Neural progenitor cell (in vitro differentiated cells): ENCODE results near the gene PHGDH. TPM values are rescaled to one million over a fixed set of nuclear protein-coding genes. Genes with fewer than 3 reads are reported as not detected.

ENCODE experiments used
- DNase-seq: peaks from one replicate; pipeline ENCODE4 v3.0.0-alpha.2; 2016; ENCODE audit warnings: low spot score
- H2AFZ ChIP-seq: fragments of 200-600 bp; sonication (generic); replicated peaks from 2 replicates; pipeline ENCODE4 v1.6.1; 2016; ENCODE audit warnings: antibody characterized with exemption
- H3F3A ChIP-seq: fragments of 200-600 bp; sonication (generic); 2 replicates; pipeline ENCODE4 v1.6.1; 2016; ENCODE audit warnings: antibody characterized with exemption, low read depth
- H3K27ac ChIP-seq: fragments of 200-600 bp; sonication (generic); 2 replicates; pipeline ENCODE4 v1.5.1; 2016; ENCODE audit warnings: mild to moderate bottlenecking
- H3K27me3 ChIP-seq: fragments of 200-600 bp; sonication (generic); 2 replicates; pipeline ENCODE4 v1.6.1; 2016; ENCODE audit warnings: mild to moderate bottlenecking, moderate library complexity
- H3K36me3 ChIP-seq: fragments of 200-600 bp; sonication (generic); 2 replicates; pipeline ENCODE4 v1.5.1; 2016
- H3K4me1 ChIP-seq: fragments of 200-600 bp; sonication (generic); 2 replicates; pipeline ENCODE4 v1.6.1; 2016; ENCODE audit warnings: mixed run types
- H3K4me2 ChIP-seq: fragments of 200-600 bp; sonication (generic); 2 replicates; pipeline ENCODE4 v1.6.1; 2016
- H3K4me3 ChIP-seq: fragments of 200-600 bp; sonication (generic); 2 replicates; pipeline ENCODE4 v1.5.1; 2016
- H3K79me2 ChIP-seq: fragments of 200-600 bp; sonication (generic); 2 replicates; pipeline ENCODE4 v1.6.1; 2016; ENCODE audit warnings: low read depth
- H3K9ac ChIP-seq: fragments of 200-600 bp; sonication (generic); 2 replicates; pipeline ENCODE4 v1.6.1; 2016
- H3K9me3 ChIP-seq: fragments of 200-600 bp; sonication (generic); 2 replicates; pipeline ENCODE4 v1.5.1; 2016; ENCODE audit warnings: low read depth
- H4K20me1 ChIP-seq: fragments of 200-600 bp; sonication (generic); 2 replicates; pipeline ENCODE4 v1.6.1; 2016; ENCODE audit warnings: low read depth
- H3K27ac Mint-ChIP-seq: 3 replicates; pipeline ENCODE4 v1.8.0; 2021; ENCODE audit warnings: mixed read lengths
- H3K27me3 Mint-ChIP-seq: 2 replicates; pipeline ENCODE4 v1.8.0; 2022; ENCODE audit warnings: low read depth, mild to moderate bottlenecking, inconsistent platforms, moderate library complexity, mixed read lengths; ENCODE audit not compliant: insufficient read depth
- H3K36me3 Mint-ChIP-seq: 3 replicates; pipeline ENCODE4 v1.8.0; 2021; ENCODE audit warnings: mixed read lengths
- H3K4me1 Mint-ChIP-seq: 3 replicates; pipeline ENCODE4 v1.8.0; 2021; ENCODE audit warnings: mixed read lengths
- H3K4me3 Mint-ChIP-seq: 3 replicates; pipeline ENCODE4 v1.8.0; 2021; ENCODE audit warnings: mild to moderate bottlenecking, moderate library complexity, mixed read lengths
- H3K9me3 Mint-ChIP-seq: 3 replicates; pipeline ENCODE4 v1.8.0; 2020; ENCODE audit warnings: mixed read lengths
- EZH2 ChIP-seq: fragments of 200-600 bp; sonication (generic); IDR thresholded peaks from 2 replicates; pipeline ENCODE4 v1.6.1; 2017; ENCODE audit warnings: antibody characterized with exemption, mild to moderate bottlenecking, moderate library complexity
- EZH2phosphoT487 ChIP-seq: fragments of 200-600 bp; sonication (generic); IDR thresholded peaks from 2 replicates; pipeline ENCODE4 v1.6.1; 2017; ENCODE audit warnings: antibody characterized with exemption
- total RNA-seq: library from RNA; depleted of rRNA; stranded (reverse); fragments of >200 nt; gene quantifications from 2 replicates; pipeline ENCODE4 v1.2.3, GENCODE V29; 2015; ENCODE audit warnings: low replicate concordance
- TF ChIP-seq, protein P1 (sequence below): fragments of 200-600 bp; sonication (generic); IDR thresholded peaks from 2 replicates; pipeline ENCODE4 v1.5.1; 2017; ENCODE audit warnings: antibody characterized with exemption, mild to moderate bottlenecking

The PHGDH gene
- total RNA-seq, 1 donor from 2014 or later: 166 TPM

GRCh38 chr1:119737040-119737682, 25.4 kb downstream of the PHGDH start:
- no peak for DNase-seq
- Histone ChIP-seq H3K36me3 (no peaks in the 10 kb centered on the region), H3K9ac (no peak overlapping the region), H3K4me3 (no peak overlapping the region), H3K79me2 (no peaks in the 10 kb centered on the region), H3K27me3 (no peaks in the 10 kb centered on the region), H3K4me2 (no peak overlapping the region), H3K4me1 (no peaks in the 10 kb centered on the region), H4K20me1 (peaks cover 11% of the 10 kb centered on the region), H2AFZ (no peak overlapping the region), H3F3A (no peaks in the 10 kb centered on the region), H3K27ac (no peak overlapping the region), H3K9me3 (no peaks in the 10 kb centered on the region)
- no peak overlapping the region for H3K4me3 Mint-ChIP-seq
- H3K27me3 Mint-ChIP-seq: no peaks in the 10 kb centered on the region
- peak overlapping the region; percentile 42 for H3K27ac Mint-ChIP-seq
- TF ChIP-seq EZH2phosphoT487: no peak
- TF ChIP-seq, protein P1, sequence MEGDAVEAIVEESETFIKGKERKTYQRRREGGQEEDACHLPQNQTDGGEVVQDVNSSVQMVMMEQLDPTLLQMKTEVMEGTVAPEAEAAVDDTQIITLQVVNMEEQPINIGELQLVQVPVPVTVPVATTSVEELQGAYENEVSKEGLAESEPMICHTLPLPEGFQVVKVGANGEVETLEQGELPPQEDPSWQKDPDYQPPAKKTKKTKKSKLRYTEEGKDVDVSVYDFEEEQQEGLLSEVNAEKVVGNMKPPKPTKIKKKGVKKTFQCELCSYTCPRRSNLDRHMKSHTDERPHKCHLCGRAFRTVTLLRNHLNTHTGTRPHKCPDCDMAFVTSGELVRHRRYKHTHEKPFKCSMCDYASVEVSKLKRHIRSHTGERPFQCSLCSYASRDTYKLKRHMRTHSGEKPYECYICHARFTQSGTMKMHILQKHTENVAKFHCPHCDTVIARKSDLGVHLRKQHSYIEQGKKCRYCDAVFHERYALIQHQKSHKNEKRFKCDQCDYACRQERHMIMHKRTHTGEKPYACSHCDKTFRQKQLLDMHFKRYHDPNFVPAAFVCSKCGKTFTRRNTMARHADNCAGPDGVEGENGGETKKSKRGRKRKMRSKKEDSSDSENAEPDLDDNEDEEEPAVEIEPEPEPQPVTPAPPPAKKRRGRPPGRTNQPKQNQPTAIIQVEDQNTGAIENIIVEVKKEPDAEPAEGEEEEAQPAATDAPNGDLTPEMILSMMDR: no peak
- no peak for TF ChIP-seq EZH2
- peaks cover 34% of the 10 kb centered on the region for H3K36me3 Mint-ChIP-seq
- no peaks in the 10 kb centered on the region for H3K9me3 Mint-ChIP-seq
- peaks cover 6% of the 10 kb centered on the region for H3K4me1 Mint-ChIP-seq

DNA sequence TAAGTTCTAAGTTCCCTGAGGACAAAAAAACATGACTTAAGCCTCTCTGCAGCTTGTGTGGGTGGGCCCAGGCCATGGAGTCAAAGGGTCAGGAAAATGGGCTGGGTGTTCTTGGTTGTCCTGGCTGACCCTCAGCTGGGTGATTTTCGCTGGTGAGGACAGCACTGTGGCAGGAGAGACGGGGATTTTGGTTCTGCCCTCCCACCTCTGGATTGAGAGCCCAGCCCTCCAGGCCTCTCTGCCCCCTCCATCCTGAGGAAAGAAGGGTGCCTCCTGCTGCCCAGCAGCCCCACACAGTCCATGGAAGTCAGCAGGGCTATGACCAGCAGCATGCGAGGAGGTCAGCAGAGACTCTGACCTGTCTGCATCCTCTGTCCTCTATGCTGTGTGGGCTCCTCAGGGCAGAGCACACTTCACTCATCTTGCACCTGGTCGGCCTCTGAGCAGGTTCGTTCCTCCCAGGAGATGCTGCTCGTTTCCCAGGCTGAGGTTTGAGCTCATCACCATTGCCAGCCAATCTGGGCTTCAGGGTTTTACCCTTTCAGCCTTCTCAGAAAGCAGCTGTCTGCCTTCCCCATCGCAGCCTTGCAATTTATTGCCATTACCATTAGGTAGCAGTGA, 26.5 kb downstream of the PHGDH start:
- Histone ChIP-seq H3K27me3 (no peaks in the 10 kb centered on the region), H3K36me3 (no peaks in the 10 kb centered on the region), H3F3A (no peaks in the 10 kb centered on the region), H3K27ac (no peak overlapping the region), H3K4me1 (no peaks in the 10 kb centered on the region), H3K9ac (no peak overlapping the region), H2AFZ (no peak overlapping the region), H3K9me3 (no peaks in the 10 kb centered on the region), H3K4me3 (no peak overlapping the region), H3K4me2 (no peak overlapping the region), H4K20me1 (peaks cover 4% of the 10 kb centered on the region), H3K79me2 (no peaks in the 10 kb centered on the region)
- Mint-ChIP-seq H3K27me3 (no peaks in the 10 kb centered on the region), H3K4me1 (peaks cover 6% of the 10 kb centered on the region), H3K36me3 (peaks cover 38% of the 10 kb centered on the region), H3K4me3 (no peak overlapping the region), H3K9me3 (no peaks in the 10 kb centered on the region), H3K27ac (peak overlapping the region; percentile 75)
- TF ChIP-seq, protein P1: no peak
- TF ChIP-seq EZH2: no peak
- no peak for TF ChIP-seq EZH2phosphoT487
- DNase-seq: no peak

- H3K4me2 ChIP-seq: no peak overlapping the region
- no peak overlapping the region for H3K27ac ChIP-seq
- H3K9me3 ChIP-seq: no peaks in the 10 kb centered on the region
- no peaks in the 10 kb centered on the region for H3K79me2 ChIP-seq
- Mint-ChIP-seq H3K36me3 (peaks cover 43% of the 10 kb centered on the region), H3K4me1 (peaks cover 6% of the 10 kb centered on the region), H3K27me3 (peaks cover 3% of the 10 kb centered on the region), H3K9me3 (no peaks in the 10 kb centered on the region), H3K27ac (no peak overlapping the region), H3K4me3 (no peak overlapping the region)
- no peaks in the 10 kb centered on the region for H3K36me3 ChIP-seq
- no peaks in the 10 kb centered on the region for H3K27me3 ChIP-seq
- no peak overlapping the region for H3K9ac ChIP-seq
- peaks cover 5% of the 10 kb centered on the region for H3F3A ChIP-seq
- no peak overlapping the region for H3K4me3 ChIP-seq
- peaks cover 4% of the 10 kb centered on the region for H4K20me1 ChIP-seq
- no peak for DNase-seq
- TF ChIP-seq, protein P1: no peak
- no peak for TF ChIP-seq EZH2phosphoT487
- no peak for TF ChIP-seq EZH2
- no peaks in the 10 kb centered on the region for H3K4me1 ChIP-seq
- H2AFZ ChIP-seq: no peak overlapping the region
These were observed 27.4 kb downstream of the PHGDH start for GRCh38 chr1:119739150-119739549.
